NCI-H748 treated with DMSO at 0.1 percent for 48 hours (cell line): Measurements from ENCODE around the gene ZBTB7C.

Experiments used
- DNase-seq: peaks from one replicate; lab custom pipeline; 2025; lab: John Stamatoyannopoulos, UW

Gene ZBTB7C

DNA sequence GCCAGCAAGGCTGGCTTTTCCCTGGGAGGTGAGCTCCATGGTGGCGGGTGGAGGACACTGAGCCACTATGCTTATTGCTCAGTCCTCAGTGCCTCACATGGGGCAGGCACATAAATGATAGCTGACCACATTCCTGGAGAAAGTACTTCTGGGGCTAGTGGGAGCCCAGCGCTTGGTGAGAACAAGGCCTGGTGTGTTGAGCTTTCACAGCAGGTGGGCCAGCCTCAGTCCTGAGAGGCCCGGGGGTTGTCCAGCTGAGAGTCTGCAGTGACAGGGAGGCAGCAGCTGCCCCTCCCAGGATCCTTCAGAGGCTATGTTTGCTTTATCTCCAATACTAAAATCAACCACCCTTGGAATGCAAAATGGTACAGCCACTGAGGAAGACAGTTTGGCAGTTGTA, 217.7 kb downstream of the ZBTB7C start:
- DNase-seq, result no peak

DNA sequence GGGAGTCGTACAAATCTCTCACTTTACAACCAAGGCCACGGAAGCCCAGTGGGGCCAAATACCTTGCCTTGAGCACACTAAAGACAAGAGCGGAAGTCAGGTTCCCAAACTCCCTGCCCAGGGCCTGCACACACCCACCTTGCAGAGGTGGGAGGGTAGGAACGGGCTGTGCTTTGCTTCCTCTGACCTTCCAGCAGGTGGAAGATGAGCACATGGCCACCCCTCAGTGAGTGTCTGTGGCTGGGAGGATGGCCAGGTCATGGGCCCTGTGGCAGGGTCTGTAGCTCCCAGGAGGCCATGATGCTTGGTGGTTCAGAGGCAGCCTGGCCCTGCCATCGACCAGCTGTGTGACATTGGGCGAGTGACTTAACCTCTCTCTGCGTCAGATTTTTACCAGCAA, 218.2 kb downstream of the ZBTB7C start:
- no peak for DNase-seq

DNA sequence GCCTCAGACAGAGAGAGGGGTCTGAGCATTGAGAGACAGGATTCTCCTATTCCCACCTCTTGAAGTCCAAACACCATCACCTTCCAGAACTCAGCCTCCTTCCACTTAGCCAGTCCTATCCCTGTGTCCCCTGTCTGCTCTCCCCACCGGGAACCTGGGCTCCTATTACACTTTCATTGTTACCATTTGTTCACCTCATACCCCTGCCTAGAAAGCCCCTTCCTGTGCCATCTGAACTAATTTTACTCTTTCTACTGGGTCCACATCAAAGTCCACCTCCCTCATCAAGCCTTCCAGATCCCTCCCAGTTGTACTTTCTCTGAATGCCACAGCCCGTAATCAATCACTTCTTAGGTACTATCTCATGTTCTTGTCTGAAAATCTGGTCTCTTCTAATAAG, 220.6 kb downstream of the ZBTB7C start:
- no peak for DNase-seq

DNA sequence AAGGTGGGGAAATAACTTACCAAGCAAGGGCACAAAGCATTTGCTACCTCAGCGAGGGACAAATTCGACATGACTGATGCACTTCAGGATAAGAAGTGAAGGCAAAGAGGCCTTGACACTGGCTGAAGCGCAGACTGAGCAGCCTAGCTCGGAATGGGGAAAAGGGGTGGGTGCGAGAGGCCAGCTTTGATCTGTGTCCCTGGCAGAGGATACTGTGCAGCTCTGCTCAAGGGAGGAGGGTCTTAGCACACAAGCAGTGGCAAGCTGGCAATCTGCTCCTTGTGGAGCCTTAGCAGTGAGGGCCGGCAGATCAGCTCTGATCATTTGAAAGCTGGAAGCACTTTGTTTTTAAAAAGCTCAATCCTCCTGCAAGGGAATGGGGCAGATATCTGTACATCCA, 222.3 kb downstream of the ZBTB7C start:
- no peak for DNase-seq

DNA sequence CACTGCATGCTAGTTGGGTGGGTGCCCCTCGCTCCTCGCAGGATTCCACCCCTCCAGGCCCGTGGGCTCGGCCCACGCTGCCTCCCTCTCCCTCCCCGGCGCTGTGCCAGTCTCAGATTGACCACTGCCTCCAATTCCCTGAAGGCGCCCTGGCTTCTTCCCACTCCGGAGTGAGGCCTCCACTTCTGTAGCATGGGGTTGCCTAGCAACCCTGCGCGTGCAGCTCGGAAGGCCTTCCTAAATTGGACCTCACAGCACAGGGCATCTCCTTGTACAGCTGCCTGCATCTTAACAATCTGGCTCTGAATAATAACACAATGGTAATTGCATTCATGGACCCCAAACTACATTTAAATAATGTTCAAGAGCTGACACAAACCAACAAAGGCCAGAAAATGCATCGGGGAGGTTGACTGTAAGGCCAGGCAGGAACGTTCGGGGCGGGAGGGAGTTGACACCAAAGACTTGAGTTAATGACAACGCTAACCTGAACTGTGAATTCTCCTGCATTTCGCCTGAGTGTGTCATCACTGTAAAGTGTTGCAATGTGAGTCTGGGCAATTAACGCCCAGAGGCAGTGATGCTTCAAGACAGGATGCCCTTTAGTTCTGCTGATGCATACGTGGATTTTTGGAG, 222.9 kb downstream of the ZBTB7C start:
- DNase-seq, result no peak

DNA sequence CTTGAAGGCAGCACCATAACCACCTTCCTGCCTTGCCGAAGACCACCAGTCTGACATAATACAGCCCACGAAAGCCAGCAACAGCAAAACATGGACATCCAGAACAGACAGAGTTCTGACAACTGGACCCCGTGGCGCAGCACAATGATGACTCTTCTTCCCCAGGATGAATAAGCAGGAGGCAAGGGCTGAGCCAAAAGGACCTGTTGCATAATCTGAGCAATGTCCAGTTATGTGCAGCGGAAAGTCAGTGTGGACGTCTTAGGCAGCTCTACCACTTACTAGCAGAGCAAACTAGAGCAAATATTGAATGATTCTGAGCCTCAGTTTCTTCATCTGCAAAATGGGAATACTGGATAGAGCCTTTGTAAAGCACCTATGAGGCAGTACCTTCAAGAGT, 225.1 kb downstream of the ZBTB7C start:
- no peak for DNase-seq

DNA sequence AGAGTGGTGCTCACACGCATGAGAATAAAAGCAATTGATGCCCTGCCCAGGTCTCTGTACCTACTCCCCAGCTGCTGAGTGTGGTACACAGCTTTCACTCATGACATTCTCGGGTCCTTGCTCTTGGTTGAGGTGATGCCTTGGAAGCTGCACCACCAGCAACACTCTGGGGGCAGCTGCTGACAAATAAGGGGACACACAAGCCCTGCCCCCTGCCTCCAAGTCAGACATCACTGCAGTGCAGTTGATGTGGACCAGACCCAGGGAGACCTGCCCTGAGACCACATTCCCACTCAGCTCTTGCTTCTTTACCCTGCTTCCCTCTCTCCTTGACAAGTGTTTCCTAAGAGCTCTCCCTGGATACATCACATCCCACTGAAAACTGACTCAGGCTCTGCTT, 225.6 kb downstream of the ZBTB7C start:
- DNase-seq, result no peak

DNA sequence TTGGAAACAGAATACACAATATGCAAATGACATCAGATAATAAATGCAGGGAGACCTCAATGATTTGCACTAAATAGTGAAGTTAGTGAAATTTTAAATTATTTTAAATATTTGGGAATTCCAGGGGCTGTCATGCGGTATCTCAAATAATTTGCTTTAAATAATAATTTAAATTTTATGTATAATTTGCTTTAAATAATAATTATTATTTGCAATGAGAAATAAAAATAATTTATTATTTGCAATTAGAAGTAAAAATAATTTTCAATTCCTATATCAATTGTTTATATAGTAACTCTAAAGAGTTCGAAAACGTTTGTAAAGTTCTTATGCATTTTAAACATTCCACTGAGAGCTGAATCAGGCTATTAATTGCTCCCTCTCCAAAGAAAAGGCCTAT, 226.4 kb downstream of the ZBTB7C start:
- DNase-seq, result no peak

DNA sequence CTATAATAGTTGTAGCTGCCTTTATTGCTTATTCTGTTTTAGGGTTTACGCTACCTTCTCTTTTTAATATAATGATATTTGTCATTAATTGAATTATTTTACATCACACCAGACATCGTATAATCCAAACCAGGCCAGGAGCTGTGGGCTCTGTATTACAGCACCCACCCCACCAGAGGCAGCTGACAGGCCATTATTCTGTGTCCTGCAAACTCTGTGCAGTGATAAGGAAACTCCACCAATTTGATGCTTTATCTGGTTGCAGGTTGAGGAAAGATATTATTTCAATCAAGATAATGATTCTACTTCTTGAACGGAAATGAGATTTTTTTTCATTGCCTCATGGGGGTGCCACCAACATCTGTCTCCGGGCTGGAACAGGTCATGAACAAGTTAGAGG, 227.3 kb downstream of the ZBTB7C start:
- DNase-seq, result no peak

DNA sequence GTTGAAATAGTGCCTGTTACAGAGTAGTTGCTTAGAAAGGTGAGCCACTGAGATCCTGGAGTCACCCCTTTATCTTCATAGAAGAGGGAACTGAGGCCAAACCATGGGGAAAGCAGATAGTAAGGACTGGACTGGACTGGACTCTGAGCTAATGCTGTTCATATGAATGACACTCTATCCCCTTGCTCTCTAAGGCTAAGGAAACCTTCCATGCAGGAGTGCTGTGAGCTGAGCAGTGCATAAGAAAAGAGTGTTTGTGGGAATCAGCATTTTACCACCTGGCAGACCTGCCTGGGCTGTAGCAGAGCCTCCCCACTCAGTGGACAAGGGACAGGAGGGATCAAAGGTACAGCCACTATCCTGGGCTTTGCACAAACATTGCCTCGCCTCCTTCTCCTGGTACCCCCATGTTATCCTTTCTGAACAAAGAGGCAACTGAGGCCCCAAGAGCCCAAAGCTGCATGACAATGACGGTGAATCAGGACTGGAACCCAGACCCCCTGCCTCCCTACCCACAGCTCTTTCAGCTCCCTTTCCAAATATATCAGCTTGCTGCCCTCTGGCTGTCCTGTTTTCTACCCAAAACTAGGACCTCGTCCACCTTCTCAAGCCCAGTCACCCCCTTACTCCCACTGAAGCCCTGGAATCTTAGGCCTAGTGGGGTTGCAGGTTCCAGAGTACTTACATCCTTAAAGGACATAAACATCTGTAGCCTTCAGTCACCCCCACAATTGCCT, 227.9 kb downstream of the ZBTB7C start:
- DNase-seq, result no peak

DNA sequence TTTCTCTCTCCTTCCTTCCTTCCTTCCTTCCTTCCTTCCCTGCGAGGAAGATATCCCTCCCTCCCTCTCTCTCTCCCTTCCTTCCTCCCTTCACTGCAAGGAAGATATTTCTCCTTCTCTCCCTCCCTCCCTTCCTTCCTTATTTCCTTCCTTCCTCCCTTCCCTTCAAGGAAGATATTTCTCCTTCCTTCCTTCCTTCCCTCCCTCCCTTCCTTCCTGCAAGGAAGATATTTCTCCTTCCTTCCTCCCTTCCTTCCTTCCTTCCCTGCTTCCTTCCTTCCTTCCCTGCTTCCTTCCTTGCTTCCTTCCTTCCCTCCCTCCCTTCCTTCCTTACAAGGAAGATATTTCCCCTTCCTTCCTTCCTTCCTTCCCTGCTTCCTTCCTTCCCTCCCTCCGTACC, 229.5 kb downstream of the ZBTB7C start:
- no peak for DNase-seq

DNA sequence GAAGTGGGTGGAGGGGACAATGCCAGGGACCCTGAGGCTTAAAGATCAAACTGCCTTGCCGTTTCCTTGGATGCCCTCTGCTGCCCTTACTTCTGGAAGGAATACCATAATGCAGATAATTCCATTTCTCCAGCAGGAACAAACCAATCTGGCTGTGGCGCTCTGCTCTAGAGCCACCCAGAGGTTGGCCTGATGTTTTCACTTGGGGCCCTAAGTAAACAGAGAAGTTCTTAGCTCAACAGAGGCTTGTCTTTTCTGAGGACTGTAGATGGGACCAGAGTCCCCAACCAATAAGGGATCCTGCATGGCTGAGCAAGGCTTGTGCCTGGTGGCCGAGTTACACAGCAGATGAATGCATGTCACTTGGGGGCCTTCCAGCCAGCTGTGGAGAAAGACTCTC, 230.2 kb downstream of the ZBTB7C start:
- no peak for DNase-seq

DNA sequence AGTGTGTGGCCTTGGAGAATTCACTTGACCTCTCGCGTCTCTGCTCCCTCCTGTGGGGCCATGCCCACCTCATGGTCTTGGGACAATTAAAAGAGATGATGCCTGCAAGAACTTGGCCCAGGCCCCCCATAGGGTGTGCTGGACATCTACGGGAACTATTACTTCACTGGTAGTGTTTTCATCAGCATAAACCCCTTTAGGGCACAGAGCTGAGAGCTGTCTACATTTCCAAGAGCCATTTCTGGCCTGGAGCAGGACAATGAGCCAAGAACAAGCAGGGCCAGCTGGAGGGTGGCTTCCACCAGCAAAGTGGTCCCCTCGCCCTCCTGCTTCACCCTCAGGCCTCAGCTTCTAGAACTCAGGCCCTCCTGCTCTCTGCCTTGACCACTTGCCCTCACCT, 232.3 kb downstream of the ZBTB7C start:
- DNase-seq, result no peak

DNA sequence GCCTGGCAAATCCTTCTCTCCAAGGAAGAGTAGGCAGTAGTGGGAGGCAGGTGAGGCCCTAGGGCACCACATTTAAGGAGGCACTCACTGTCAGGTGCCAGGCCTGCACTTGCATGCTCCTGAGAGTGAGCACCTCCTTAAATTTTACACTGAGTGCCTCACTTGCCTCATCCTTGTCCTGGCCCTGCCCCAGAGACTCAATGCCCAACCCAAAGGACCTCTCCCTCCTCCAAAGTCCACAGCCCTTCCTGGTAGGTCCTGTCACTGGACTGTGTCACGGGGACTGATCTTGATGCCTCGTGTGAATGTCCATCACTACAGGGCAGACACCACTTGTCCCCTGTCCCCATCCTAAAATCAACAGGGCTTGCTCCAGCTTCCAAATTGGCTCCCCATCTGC, 235.6 kb downstream of the ZBTB7C start:
- no peak for DNase-seq

DNA sequence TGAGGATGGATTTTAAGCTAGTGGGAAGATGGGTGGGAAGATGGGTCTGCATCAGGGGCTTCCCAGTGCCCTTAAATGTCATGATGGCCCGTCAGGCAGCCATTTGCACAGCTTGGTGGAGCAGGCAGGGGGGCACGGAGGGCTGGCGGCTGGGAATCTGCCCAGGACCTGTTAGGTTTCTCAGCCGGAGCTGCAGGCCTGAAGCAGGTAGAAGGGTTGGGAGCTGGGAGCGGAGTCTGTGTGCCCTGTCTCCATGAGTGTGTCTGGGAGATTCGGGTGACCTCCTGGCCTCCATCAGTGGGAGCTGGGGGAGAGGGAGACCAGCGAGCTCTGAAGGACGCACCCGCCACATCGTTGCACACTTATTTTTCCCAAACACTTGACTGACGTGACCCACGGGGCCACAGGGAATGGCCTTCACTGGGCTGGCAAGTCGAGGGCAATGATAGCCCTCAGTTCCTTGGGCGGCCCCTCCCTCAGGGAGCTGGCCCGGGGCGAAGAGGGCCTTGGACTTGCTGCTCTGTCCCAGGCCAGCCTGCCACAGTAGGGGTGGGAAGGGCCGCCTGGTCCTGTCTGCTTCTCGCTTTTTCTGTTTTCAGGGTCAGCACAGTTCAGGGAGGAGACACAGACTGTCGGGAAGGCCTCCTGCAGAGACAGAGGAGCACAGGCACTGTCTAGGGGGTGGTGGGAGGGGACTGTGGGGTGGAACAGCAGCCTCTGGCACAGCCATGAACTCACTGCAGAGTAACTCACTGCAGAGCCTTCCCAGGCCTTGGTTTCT, 236.8 kb downstream of the ZBTB7C start:
- DNase-seq, result no peak

DNA sequence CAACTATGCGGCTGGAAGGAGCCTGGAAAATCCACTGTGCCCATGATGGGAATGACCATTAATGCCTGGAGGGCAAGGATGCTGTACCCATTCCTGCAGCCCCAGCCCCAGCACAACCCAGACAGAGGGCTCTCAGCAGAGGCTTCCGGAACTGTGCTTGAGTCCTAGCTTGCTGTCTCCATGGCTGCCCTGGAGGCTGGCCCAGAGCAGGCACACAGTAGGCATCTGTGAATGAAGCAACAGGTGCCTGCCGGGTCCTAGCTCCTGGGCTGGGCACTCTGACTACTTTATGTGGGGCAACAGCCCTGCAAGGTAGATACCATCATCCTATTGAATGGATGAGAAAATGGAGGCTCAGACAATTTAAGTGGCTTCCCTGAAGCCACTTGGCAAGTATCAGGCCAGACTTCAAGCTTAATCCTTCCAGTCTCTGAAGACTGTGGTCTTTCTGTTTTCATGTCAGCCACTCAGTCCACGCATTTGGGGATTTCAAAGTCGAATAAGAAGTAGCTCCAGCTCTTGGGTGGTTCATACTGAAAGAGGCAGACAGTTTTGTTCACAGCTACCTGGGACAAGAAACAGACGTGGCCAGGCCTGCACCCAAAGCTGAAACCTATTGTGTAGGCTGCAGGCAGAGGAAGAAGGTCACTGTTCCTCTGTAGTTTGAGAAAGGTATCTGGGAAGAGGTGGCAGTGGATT, 237.5 kb downstream of the ZBTB7C start:
- no peak for DNase-seq

DNA sequence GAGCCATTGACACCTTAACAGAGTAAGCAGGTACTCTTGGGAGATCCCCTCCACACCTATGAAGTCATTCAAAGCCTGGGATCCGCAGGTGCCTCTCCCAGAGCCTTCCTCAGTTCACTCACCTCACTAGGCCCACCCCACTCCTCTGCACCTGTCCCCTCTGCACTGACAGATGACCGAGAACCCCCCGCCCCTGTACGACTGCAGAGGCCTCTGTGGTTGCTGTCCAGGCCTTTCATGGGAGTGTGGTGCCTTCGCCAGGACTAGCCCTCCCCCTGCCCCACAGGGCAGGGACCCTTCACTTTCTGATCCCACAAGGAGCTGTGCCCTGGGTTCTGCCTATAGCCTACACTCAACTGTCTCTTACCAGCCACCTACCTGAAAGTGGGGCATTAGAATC, 238.5 kb downstream of the ZBTB7C start:
- no peak for DNase-seq

DNA sequence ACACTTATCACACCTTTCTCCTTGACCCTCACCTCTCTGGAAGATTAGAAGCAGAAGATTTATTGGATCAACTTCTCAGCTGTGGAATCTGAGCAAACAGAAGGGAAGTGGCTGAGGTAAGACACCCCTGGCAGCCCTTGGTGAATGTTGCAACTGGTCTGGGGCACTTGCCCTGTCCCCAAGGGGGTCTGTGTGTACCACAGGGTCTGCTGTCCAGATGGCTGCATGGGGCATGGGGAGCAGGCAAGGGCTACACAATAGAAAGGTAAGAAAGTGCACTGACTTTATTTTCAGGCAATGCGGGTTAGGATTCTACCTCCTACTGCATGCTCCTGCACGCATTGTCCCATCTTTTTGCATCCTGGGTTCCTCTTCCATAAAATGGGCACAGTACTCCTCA, 240.3 kb downstream of the ZBTB7C start:
- DNase-seq, result no peak

DNA sequence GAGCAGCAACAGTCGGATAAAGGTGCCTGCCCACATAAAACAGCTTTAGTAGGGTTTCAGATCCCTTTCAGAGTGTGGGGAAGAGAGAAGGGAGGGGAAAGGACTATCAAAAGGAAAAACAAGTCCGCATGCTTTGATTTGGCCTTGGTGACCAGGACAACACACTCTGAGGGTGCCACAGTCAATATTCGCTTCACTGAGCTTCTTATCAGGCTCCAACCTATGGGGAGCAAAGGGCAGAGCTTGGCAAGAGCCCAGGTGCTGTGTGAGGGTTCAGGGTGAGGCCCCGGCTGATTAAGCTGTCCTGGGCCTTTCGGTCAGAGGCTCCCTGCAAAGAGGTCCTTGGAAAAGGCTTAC, 241.3 kb downstream of the ZBTB7C start:
- DNase-seq, result no peak

DNA sequence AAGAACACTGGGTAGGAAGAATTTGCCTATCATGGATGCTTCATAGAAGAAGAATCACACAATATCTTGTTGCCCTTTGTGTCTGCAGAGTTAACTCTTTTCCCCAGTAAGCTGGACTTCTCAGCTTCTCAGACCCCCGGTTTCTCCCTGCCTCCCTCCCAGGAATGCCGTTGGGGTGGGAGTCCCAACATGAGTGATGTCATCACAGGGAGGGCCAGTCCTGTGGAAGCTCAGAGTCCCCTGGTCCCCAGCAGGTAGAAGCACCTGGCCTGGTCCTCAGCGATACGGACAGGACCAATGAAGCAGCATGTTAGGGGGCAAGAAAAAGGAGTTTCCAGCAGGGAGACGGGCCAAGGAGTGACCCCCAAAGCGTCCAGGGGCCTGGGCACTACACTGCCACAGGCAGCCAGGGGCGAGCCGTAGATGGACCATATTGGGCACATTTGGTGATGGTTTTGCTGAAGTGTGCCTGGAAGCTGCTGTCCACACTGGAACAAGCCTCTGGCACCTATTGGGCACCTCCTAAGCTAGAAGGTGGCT, 242.8 kb downstream of the ZBTB7C start:
- no peak for DNase-seq

DNA sequence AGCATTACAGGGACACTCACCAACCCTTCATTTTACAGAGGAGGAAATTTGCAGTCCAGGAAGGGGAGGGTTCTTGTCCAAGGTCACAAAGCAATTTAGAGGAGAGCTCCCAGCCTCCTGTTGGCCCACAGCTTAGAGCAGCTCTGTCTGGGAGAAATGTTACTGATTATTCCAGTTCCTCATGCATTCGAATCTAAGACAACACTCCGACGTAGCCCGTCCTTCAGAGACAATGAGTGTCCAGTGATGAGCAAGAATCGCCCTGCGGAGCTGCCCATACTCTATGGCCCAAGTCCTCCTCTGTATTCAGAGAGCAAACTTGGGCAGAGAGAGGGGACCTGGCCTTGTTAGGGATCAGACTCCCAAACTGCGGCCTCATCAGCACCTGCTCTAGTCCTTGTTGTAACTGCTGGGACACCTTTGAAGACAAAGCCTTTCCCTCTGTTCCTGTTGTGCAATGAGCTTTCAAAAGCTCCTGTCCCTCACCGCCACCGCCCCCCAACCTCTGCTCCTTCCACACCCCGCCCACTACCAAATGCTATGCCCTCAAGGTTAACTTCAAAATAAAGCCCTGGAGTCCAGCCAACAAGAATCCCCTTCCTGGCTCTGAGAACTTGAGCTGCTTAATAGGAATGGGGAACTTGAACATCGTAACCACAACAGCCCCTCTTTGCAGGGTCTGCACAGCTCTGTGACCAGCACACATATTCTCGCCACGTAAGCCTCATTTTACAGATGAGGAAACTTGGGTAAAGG, 243.9 kb downstream of the ZBTB7C start:
- DNase-seq, result no peak

DNA sequence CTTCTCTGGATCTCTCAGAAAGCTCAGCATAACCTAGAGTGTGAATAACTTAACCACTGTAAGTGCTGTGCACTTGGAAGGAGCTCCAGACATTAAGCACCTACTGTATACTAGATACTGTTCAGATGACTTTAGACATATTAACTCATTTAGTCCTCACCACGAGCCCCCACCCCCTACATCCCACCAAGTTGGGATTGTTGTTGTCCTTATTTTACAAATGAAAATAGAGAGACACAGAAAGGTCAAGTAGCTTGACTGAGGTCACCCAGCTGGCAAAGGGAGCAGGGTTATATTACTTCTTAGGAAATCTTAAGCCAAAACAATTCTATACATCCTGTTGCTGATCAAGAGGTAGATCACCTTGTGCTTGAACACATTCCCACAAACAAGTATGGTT, 244.5 kb downstream of the ZBTB7C start:
- no peak for DNase-seq
